GM18511 (cell line): Measurements from ENCODE around the gene PGAP6.
"Not testable (repeated sequence)": the region's sequence is repeated elsewhere in the genome, so short reads cannot be mapped to it uniquely, and the experiment has no call there.

Source experiments
- ATAC-seq: cut with Tn5 transposase; IDR thresholded peaks from one replicate; pipeline ENCODE4 v1.9.1; 2021; ENCODE audit warnings: mild to moderate bottlenecking, moderate library complexity; ENCODE audit not compliant: unreplicated experiment

Gene PGAP6

GRCh38 chr16:404971-405486, 23.3 kb upstream of the PGAP6 start:
- no peak for ATAC-seq

DNA sequence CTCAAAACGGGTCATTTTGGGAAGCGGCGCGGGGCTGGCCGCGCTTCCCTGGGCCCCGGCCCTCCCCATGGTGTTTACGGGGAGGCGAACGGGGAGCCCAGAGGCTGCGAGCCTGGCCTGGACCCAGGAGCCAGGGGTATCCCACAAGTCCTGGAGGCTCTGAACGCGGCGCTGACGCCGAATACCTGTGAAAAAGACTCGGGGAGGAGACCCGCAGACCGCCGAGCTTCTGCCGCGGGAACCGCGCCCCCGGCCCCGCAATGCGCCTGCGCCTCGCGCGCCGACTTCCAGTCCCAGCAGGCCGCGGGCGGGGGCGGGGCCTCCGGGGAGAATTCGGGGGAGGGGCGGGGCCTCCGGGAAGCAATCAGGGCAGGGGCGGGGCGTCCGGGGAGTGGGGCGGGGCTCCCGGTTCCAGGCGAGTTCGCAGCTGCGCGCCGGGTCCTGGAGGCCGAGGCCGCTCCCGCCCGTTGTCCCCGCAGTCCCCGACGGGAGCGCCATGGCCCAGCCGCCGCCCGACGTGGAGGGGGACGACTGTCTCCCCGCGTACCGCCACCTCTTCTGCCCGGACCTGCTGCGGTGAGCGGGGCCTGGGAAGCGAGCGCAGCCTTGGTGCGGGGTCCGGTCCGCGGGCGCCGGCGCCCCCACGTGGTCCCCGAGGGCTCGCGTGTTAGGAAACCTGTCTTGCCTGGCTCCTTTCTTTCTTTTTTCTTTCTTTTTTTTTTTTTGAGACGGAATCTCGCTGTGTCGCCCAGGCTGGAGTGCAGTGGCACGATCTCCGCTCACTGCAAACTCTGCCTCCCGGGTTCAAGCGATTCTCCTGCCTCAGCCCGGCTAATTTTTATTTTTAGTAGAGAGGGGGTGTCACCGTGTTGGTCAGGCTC, 19.9 kb upstream of the PGAP6 start, which contains the start of gene DECR2:
Gene DECR2 (plus strand): TSS at position 418 of the 881 bp plus-strand sequence. CDS start 79 bp downstream, at position 497.
- peak; percentile 65 for ATAC-seq

GRCh38 chr16:400061-400591, 18.3 kb upstream of the PGAP6 start:
- ATAC-seq = no peak

DNA sequence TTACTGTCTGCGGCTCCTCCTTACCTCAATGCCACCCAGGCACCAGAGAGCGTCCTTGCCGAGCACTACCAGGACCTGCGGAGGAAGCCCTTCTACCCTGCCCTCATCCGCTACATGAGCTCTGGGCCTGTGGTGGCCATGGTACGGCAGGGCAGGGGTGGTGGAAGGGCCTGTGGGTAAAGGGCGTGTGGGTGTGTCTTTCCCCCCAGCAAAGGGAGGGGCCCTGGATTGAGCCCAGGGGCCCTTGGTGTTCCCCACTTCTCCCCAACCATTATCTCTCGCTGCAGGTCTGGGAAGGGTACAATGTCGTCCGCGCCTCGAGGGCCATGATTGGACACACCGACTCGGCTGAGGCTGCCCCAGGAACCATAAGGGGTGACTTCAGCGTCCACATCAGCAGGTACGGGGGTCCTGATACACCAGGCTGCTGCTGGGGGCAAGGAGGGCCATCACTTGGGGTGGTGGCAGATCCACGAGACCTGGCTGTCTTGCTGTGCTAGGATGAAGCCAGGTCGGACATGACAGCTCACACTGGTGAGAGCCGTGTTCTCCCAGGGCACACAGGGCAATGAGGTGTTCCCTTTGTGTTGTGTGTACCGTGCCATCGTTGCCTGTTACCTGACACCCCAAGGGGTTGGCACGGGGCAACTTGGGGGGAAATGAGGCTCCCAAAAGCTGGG, 17.7 kb upstream of the PGAP6 start:
- no peak for ATAC-seq

GRCh38 chr16:398561-399339, 17.0 kb upstream of the PGAP6 start:
- no peak for ATAC-seq

GRCh38 chr16:397736-398332, 16.1 kb upstream of the PGAP6 start:
- ATAC-seq = no peak

DNA sequence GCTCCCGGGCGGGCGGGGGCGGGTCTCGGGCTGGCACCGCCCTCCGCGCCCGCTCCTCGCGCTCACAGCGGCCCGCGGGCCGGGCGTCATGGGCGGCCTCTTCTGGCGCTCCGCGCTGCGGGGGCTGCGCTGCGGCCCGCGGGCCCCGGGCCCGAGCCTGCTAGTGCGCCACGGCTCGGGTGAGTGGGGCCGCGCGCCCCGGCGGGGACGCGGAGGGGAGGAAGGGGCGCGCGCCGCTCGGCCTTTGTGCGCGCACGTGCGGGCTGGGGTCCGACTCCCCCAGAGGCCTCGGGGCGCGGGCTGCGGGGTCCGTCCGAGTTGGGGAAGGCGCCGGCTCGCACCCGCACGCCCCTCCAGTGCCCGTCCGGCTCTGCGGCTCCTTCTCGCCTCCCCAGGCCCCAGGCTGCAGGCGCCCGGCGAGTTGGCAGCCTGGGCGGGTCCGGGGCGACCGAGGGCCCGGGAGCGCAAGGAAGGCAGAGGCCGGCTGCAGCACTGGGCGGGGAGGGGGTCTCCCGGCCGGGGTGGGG, 15.4 kb upstream of the PGAP6 start, which contains the start of gene NME4:
Gene NME4 (plus strand): TSS at position 65 of the 527 bp plus-strand sequence. CDS start 24 bp downstream, at position 89.
- no peak for ATAC-seq

GRCh38 chr16:396605-397004, 14.8 kb upstream of the PGAP6 start:
- ATAC-seq = no peak

- no peak for ATAC-seq
These were observed 14.4 kb upstream of the PGAP6 start for GRCh38 chr16:396199-396598.

DNA sequence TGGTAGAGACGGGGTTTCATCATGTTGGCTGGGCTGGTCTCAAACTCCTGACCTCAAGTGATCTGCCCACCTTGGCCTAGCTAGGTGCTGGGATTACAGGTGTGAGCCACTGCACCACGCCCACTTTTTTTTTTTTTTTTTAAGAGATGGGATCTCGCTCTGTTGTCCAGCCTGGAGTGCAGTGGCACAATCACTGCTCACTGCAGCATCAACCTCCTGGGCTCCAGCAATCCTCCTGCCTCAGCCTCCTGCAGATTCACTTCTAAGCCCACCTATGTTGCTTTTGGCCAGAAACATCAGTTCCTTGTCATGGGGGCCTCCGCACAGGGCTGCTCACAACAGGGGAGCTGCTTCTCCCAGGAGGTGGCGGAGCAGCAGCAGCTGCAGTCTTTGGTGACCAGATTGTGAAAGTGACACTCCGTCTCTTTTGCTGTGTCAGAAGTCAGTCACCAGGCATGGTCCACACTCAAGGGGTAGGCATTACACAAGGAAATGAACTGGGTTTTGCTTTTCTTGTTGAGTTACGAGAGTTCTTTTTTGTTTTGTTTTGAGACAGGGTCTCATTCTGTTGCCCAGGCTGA, 10.8 kb upstream of the PGAP6 start:
- ATAC-seq = no peak

DNA sequence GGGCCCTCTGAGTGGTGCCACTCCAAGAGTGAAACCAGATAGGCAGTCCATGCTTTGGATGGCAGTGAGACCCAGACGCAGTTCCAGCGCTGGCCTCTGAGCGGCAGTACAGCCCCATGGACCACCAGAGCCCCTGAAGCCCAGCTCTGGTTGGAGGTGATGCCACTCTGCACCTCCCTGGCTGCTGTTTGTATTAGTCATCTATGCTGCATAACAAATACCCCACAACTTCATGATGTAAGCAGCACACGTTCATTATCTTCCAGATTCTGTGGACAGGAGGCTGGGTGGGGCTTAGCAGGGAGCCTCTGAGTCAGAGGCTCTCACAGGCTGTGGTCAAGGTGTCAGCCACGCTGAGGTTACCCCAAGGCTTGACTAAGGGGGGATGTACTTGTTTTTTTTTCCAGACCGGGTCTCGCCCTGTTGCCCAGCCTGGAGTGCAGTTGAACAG, 10.1 kb upstream of the PGAP6 start:
- no peak for ATAC-seq

- ATAC-seq = no peak
These were observed 7.6 kb upstream of the PGAP6 start for GRCh38 chr16:389352-389751.

DNA sequence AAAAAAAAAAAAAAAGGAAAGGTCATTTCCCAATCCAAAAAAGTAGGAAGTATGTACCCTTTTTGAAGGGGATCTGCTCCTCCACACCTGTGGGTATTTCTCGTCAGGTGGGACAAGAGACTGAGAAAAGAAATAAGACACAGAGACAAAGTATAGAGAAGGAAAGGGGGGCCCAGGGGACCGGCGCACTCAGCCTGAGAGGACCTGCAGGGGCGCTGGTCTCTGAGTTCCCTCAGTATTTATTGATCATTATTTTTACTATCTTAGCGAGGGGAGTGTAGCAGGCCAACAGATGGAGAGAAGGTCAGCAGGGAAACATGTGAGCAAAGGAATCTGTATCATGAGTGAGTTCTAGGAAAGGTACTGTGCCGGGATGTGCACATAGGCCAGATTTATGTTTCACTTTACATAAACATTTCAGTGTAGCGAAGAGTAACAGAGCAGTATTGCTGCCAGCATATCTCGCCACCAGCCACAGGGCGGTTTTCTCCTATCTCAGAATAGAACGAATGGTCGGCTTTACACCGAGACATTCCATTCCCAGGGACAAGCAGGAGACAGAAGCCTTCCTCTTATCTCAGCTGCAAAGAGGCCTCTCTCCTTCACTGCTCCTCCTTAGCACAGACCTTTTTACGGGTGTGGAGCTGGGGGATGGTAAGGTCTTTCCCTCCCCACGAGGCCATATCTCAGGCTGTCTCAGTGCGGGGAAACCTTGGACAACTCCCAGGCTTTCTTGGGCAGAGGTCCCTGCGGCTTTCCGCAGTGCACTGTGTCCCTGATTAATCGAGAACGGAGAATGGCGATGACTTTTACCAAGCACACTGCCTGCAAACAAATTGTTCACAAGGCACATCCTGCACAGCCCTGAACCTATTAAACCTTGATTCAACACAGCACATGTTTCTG, 6.2 kb upstream of the PGAP6 start:
- ATAC-seq = not testable (repeated sequence)

DNA sequence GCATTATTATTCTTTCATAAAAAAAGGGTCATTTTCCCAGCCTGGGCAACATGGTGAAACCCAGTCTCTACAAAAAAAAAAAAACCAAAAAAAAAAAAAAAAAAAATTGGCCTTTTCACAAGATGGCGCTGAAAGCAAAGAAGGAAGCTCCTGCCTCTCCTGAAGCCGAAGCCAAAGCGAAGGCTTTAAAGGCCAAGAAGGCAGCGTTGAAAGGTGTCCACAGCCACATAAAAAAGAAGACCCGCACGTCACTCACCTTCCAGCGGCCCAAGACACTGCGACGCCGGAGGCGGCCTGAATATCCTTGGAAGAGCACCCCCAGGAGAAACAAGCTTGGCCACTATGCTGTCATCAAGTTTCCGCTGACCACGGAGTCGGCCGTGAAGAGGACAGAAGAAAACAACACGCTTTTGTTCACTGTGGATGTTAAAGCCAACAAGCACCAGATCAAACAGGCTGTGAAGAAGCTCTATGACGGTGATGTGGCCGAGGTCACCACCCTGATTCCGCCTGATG, 4.9 kb upstream of the PGAP6 start:
- ATAC-seq = no peak

- ATAC-seq = no peak
These were observed 1.7 kb upstream of the PGAP6 start for GRCh38 chr16:383326-384051.

DNA sequence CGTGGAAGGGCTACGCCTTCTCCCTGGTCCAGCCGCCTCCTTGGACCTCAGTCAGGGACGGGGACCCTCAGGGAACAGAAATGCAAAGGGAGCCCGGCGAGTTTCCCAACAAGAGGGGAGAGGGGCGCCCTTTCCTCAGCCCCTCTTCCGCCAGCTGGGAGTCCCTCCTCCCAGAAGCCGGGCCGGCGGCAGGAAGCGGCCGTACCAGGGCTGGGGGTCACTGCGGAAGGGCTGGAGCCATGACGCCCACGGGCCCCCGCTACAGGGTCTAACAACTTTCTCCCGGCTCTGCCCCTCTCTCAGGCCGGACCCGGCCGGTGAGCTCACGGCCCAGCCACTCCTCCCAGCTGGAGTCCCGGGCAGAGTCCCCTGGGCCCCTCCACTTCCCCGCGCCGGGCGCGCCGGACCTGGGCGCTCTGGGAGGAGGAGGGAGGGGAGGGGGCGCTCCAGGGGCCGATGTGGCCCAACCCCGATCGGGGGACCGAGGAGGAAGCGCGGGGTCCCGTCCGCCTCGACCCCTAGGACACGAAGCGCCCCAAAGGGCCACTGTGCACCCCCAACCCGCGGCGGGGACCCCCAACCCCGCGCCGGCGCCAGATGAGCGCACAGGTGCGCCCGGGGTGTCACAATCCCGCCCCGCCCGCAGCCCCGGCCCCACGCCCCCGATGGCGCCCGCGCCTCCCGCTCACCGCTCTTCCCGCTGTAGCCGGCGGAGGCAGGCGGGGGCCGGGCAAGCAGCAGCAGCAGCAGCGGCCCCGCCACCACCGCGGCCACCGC, 578 bp downstream of the PGAP6 start:
- peak; percentile 24 for ATAC-seq

DNA sequence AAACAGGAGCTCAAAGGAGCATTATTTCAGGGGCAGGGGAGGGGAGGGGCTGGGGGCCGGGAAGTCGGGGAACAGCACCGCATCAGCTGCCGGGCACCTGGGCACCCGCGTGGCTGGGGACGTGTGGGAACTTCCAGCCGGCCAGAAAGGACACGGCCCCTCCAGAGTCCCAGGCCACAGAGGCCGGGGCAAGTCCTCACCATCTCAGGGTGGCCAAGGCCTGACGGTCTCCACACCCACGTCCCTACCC, 1.1 kb downstream of the PGAP6 start:
- peak; percentile 2 for ATAC-seq
